Fibroblast of pulmonary artery (primary cell): ENCODE measurements around the gene NINJ2.

Source experiments
- DNase-seq: peaks from one replicate; pipeline ENCODE4 v3.0.0-alpha.2; 2010; ENCODE audit warnings: low read depth
- H3K4me3 ChIP-seq: replicated peaks from 2 replicates; pipeline ENCODE4 v1.5.1; 2011; ENCODE audit warnings: low read depth, mild to moderate bottlenecking, control low read depth, low read length, moderate library complexity
- CTCF ChIP-seq: IDR thresholded peaks from 2 replicates; pipeline ENCODE4 v1.5.1; 2011; ENCODE audit warnings: mild to moderate bottlenecking, control low read depth, low read length, inconsistent platforms; ENCODE audit errors: missing control alignments

Gene NINJ2

DNA sequence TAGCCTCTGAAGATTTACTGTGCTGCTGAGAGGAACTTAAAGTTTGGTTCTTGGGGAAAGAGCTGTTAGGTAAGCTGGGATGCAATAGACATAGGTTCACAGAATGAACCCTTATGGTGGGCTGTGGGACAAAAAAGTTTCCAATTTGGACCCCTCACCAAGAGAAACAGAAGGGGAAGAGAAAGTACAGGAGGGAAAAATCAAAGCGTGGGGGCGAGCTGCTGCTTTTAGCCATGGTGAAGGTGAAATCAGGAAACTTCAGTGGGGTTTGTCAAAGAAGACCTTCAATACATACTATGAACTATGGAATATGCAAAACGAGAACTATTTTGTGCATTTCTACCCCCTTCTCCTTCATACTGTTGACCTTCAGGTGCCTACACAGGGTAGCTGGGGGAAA lies 10.6 kb upstream of the NINJ2 start:
- DNase-seq: no peak

GRCh38 chr12:669576-669945 lies 6.3 kb upstream of the NINJ2 start:
- TF ChIP-seq CTCF: no peak
- H3K4me3 ChIP-seq: no peak overlapping the region
- DNase-seq: no peak

More for the DNA sequence above, 10.6 kb upstream of the NINJ2 start:
- no peak overlapping the region for H3K4me3 ChIP-seq
- TF ChIP-seq CTCF: no peak

GRCh38 chr12:668090-668481 lies 4.8 kb upstream of the NINJ2 start:
- DNase-seq: no peak
- TF ChIP-seq CTCF: no peak
- no peak overlapping the region for H3K4me3 ChIP-seq

GRCh38 chr12:666766-667308 lies 3.6 kb upstream of the NINJ2 start:
- DNase-seq: no peak
- no peak overlapping the region for H3K4me3 ChIP-seq
- TF ChIP-seq CTCF: no peak

- TF ChIP-seq CTCF: no peak
- H3K4me3 ChIP-seq: no peak overlapping the region
These were observed 2.8 kb upstream of the NINJ2 start for GRCh38 chr12:666066-666465.

GRCh38 chr12:664779-665092 lies 1.5 kb upstream of the NINJ2 start:
- no peak for TF ChIP-seq CTCF
- no peak for DNase-seq
- no peak overlapping the region for H3K4me3 ChIP-seq

More at GRCh38 chr12:666066-666465, 2.8 kb upstream of the NINJ2 start:
- DNase-seq: no peak

DNA sequence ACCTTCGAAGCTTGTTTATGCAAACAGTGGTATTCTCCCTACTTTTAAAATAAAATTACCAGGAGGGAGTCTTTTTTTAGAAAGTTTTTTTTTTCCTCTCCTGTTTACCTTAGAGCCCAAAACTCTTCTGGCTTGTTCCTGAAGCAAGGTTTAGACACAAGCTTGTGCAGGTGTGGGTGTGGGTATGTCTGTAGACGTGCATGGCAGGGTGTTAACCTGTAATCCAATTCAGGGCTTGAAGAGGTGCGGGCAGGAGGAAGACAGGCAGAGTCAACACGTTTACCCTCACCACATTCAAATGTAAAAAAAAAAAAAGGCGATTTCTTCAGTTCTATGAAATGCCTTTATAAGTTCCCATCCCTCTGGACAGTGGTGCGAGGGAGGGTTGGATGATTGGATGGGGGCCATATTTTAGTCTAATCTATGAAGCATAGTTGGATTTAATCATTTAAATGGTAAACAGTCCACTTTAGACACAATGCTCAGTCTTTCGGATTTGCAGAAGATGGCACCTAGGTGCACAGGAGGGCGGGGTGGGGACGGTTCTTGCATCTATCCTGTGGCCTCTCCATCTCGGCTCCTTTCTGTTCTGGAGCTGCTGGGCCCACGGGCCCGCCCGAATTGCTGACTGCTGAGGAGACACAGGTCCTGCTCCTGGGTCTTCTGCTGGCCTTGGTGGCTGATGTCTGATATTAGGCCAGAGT lies 982 bp upstream of the NINJ2 start:
- DNase-seq: no peak
- no peak overlapping the region for H3K4me3 ChIP-seq
- no peak for TF ChIP-seq CTCF
